K562 (cell line): ENCODE data around the gene CYP2W1.

Source experiments
- CHD1 ChIP-seq: fragments of 200-600 bp; sonication (generic); IDR thresholded peaks from one replicate; pipeline ENCODE4 v1.6.1; 2012; ENCODE audit warnings: mild to moderate bottlenecking, moderate library complexity, low read length, inconsistent platforms
- CSDE1 ChIP-seq, 2 experiments: fragments of 450-650 bp; IDR thresholded peaks; 2 replicates each; pipeline ENCODE4 v1.6.1; 2016; ENCODE audit warnings: mild to moderate bottlenecking in 1 of 2
- EZH2 ChIP-seq: IDR thresholded peaks from 2 replicates; pipeline ENCODE4 v1.6.1; 2012; ENCODE audit warnings: low read depth, mild to moderate bottlenecking, inconsistent platforms, low read length, borderline replicate concordance
- PTBP1 ChIP-seq: fragments of 200-400 bp; formaldehyde crosslinking; IDR thresholded peaks from 2 replicates; pipeline ENCODE4 v1.6.1; 2017; ENCODE audit warnings: low read depth, low read length
- RAD51 ChIP-seq: fragments of 450-650 bp; IDR thresholded peaks from 2 replicates; pipeline ENCODE4 v1.7.1; 2016; ENCODE audit warnings: low read depth, mild to moderate bottlenecking, borderline replicate concordance
- RFX5 ChIP-seq: IDR thresholded peaks from 2 replicates; pipeline ENCODE4 v1.6.1; 2011; ENCODE audit warnings: low read depth, mild to moderate bottlenecking, improper control_type of control experiment, low read length
- SMARCA5 ChIP-seq: fragments of 450-650 bp; IDR thresholded peaks from 2 replicates; pipeline ENCODE4 v1.6.1; 2016
- USF1 ChIP-seq: sonication (generic); formaldehyde crosslinking; IDR thresholded peaks from 2 replicates; pipeline ENCODE4 v1.9.0; 2022; ENCODE audit warnings: mild to moderate bottlenecking, missing genetic modification reagents
- ZNF253 ChIP-seq: fragments of 250-450 bp; sonication (Bioruptor Pico); conservative IDR thresholded peaks from 2 replicates; pipeline ENCODE4 v1.6.1; 2021; ENCODE audit warnings: mild to moderate bottlenecking

- TF ChIP-seq ZNF253 (CRISPR knock-in tag), result no peak
- TF ChIP-seq SMARCA5, result no peak
- TF ChIP-seq PTBP1, result no peak
- no peak for TF ChIP-seq CHD1
- no peak for TF ChIP-seq EZH2
- no peak for TF ChIP-seq RAD51
- TF ChIP-seq USF1 (CRISPR knock-in tag), result no peak
- no peak for TF ChIP-seq RFX5
- no peak for TF ChIP-seq CSDE1 (IDR thresholded peaks at IDR 0.05)
Observed at GRCh38 chr7:972676-973309, 10.2 kb upstream of the CYP2W1 start.
